ENCODE results near the gene NDUFAF5.

DNA sequence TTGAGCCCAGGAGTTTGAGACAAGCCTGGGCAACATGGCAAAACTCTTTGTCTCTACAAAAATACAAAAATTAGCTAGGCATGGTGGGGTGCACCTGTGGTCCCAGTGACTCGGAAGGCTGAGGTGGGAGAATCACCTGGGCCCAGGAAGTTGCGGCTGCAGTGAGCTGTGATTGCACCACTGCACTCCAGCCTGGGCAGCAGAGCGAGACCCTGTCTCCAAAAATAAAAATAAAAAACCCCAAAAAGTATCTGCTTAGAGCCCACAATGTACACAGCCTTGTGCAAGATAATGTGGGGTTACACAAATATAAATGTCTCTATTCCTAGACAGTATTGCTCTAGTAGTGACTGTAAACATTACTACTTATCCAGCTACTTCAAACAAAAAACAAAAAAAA is 6.0 kb upstream of the NDUFAF5 start:
- TF ChIP-seq, protein P1, sequence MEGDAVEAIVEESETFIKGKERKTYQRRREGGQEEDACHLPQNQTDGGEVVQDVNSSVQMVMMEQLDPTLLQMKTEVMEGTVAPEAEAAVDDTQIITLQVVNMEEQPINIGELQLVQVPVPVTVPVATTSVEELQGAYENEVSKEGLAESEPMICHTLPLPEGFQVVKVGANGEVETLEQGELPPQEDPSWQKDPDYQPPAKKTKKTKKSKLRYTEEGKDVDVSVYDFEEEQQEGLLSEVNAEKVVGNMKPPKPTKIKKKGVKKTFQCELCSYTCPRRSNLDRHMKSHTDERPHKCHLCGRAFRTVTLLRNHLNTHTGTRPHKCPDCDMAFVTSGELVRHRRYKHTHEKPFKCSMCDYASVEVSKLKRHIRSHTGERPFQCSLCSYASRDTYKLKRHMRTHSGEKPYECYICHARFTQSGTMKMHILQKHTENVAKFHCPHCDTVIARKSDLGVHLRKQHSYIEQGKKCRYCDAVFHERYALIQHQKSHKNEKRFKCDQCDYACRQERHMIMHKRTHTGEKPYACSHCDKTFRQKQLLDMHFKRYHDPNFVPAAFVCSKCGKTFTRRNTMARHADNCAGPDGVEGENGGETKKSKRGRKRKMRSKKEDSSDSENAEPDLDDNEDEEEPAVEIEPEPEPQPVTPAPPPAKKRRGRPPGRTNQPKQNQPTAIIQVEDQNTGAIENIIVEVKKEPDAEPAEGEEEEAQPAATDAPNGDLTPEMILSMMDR (IDR thresholded peaks at IDR 0.05) = no peak
- no peak for TF ChIP-seq EP300 (IDR thresholded peaks at IDR 0.05)

Data from ovary (tissue), 3 donors.